WTC11 (cell line): ENCODE data around the gene OGDHL. TPM values are rescaled to one million over a fixed set of nuclear protein-coding genes. Genes with fewer than 3 reads are reported as not detected.

ENCODE experiments used
- ATAC-seq: fragments of 200-7000 bp; cut with Tn5 transposase; 2 replicates; pipeline ENCODE4 v1.10.0; 2021; ENCODE audit warnings: mild to moderate bottlenecking, moderate library complexity
- CTCF ChIA-PET: fragments of 300-600 bp; sonication (Branson Sonifier 250); formaldehyde crosslinking; loops from one replicate; lab custom pipeline; 2021; ENCODE audit warnings: antibody characterized with exemption; lab: Charles Lee
- POLR2A ChIA-PET: fragments of 350-600 bp; sonication (Branson Sonifier 250); formaldehyde crosslinking; loops from one replicate; lab custom pipeline; 2021; ENCODE audit warnings: antibody characterized with exemption; lab: Charles Lee
- DNase-seq: peaks from one replicate; pipeline ENCODE4 v3.0.0; 2021; ENCODE audit warnings: low spot score
- H3K27ac Mint-ChIP-seq: 2 replicates; pipeline ENCODE4 v1.8.0; 2021; ENCODE audit warnings: mixed read lengths
- H3K27me3 Mint-ChIP-seq: 2 replicates; pipeline ENCODE4 v1.8.0; 2021; ENCODE audit warnings: low read depth, mild to moderate bottlenecking, moderate library complexity, mixed read lengths
- H3K36me3 Mint-ChIP-seq: 2 replicates; pipeline ENCODE4 v1.8.0; 2021; ENCODE audit warnings: mixed read lengths
- H3K4me1 Mint-ChIP-seq: 2 replicates; pipeline ENCODE4 v1.8.0; 2022; ENCODE audit warnings: mixed read lengths
- H3K4me3 Mint-ChIP-seq: 2 replicates; pipeline ENCODE4 v1.8.0; 2021; ENCODE audit warnings: mild to moderate bottlenecking, moderate library complexity, mixed read lengths
- H3K9me3 Mint-ChIP-seq: 2 replicates; pipeline ENCODE4 v1.8.0; 2021; ENCODE audit warnings: mixed read lengths
- FOXP1 ChIP-seq: sonication (generic); formaldehyde crosslinking; IDR thresholded peaks from 2 replicates; pipeline ENCODE4 v1.8.0; 2022; ENCODE audit warnings: missing genetic modification reagents, mild to moderate bottlenecking, moderate library complexity, borderline replicate concordance
- NFE2L1 ChIP-seq: sonication (generic); formaldehyde crosslinking; IDR thresholded peaks from 2 replicates; pipeline ENCODE4 v1.8.1; 2023; ENCODE audit warnings: missing genetic modification reagents
- NFYB ChIP-seq: sonication (generic); formaldehyde crosslinking; conservative IDR thresholded peaks from 2 replicates; pipeline ENCODE4 v1.8.0; 2022; ENCODE audit warnings: low read depth, missing genetic modification reagents
- NR2C2 ChIP-seq: sonication (generic); formaldehyde crosslinking; IDR thresholded peaks from 2 replicates; pipeline ENCODE4 v1.8.0; 2022; ENCODE audit warnings: mild to moderate bottlenecking, missing genetic modification reagents
- OVOL2 ChIP-seq: fragments of 250-450 bp; sonication (Bioruptor Pico); IDR thresholded peaks from 2 replicates; pipeline ENCODE4 v1.9.0; 2021; ENCODE audit warnings: mild to moderate bottlenecking, borderline replicate concordance
- RORB ChIP-seq: fragments of 250-450 bp; sonication (Bioruptor Pico); IDR thresholded peaks from 2 replicates; pipeline ENCODE4 v1.9.0; 2021; ENCODE audit warnings: mild to moderate bottlenecking
- SMAD3 ChIP-seq: sonication (generic); formaldehyde crosslinking; IDR thresholded peaks from 2 replicates; pipeline ENCODE4 v1.8.0; 2022; ENCODE audit warnings: missing genetic modification reagents, mild to moderate bottlenecking, borderline replicate concordance
- ZBTB21 ChIP-seq: sonication (generic); formaldehyde crosslinking; IDR thresholded peaks from 2 replicates; pipeline ENCODE4 v1.8.1; 2023; ENCODE audit warnings: mild to moderate bottlenecking, missing genetic modification reagents, borderline replicate concordance
- ZNF121 ChIP-seq: sonication (generic); formaldehyde crosslinking; IDR thresholded peaks from 2 replicates; pipeline ENCODE4 v1.8.0; 2023; ENCODE audit warnings: missing genetic modification reagents
- ZNF317 ChIP-seq: sonication (generic); formaldehyde crosslinking; IDR thresholded peaks from 2 replicates; pipeline ENCODE4 v1.8.1; 2023; ENCODE audit warnings: low read depth, mild to moderate bottlenecking, moderate library complexity, missing genetic modification reagents, borderline replicate concordance
- ZNF396 ChIP-seq: fragments of 250-450 bp; sonication (Bioruptor Pico); IDR thresholded peaks from 2 replicates; pipeline ENCODE4 v1.8.0; 2021; ENCODE audit warnings: mild to moderate bottlenecking, moderate library complexity, borderline replicate concordance
- total RNA-seq: library from RNA; stranded (reverse); gene quantifications from 3 replicates; pipeline ENCODE4 v1.2.3, GENCODE V29; 2021
- TF ChIP-seq, protein P1 (sequence below): fragments of 200-600 bp; IDR thresholded peaks from 2 replicates; pipeline ENCODE4 v1.8.0; 2022; ENCODE audit warnings: antibody characterized with exemption
- TF ChIP-seq, protein P2 (sequence below): sonication (generic); formaldehyde crosslinking; IDR thresholded peaks from 2 replicates; pipeline ENCODE4 v1.8.1; 2022; ENCODE audit warnings: mild to moderate bottlenecking, moderate library complexity, missing genetic modification reagents
- TF ChIP-seq, protein P3 (sequence below): sonication (generic); formaldehyde crosslinking; IDR thresholded peaks from 2 replicates; pipeline ENCODE4 v1.8.1; 2022; ENCODE audit warnings: missing genetic modification reagents, borderline replicate concordance
- TF ChIP-seq, protein P4 (sequence below): sonication (generic); formaldehyde crosslinking; IDR thresholded peaks from 2 replicates; pipeline ENCODE4 v1.8.1; 2023; ENCODE audit warnings: mild to moderate bottlenecking, missing genetic modification reagents
- TF ChIP-seq, protein P5 (sequence below): sonication (generic); formaldehyde crosslinking; IDR thresholded peaks from 2 replicates; pipeline ENCODE4 v1.8.0; 2023; ENCODE audit warnings: missing genetic modification reagents
- TF ChIP-seq, protein P6 (sequence below): fragments of 250-450 bp; sonication (Bioruptor Pico); IDR thresholded peaks from 2 replicates; pipeline ENCODE4 v1.9.0; 2021; ENCODE audit warnings: mild to moderate bottlenecking
- TF ChIP-seq, protein P7 (sequence below): fragments of 250-450 bp; sonication (Bioruptor Pico); IDR thresholded peaks from 2 replicates; pipeline ENCODE4 v1.8.0; 2021; ENCODE audit warnings: mild to moderate bottlenecking

OGDHL gene
- total RNA-seq, 1 experiment from 2014 or later, result 35.1 TPM

DNA sequence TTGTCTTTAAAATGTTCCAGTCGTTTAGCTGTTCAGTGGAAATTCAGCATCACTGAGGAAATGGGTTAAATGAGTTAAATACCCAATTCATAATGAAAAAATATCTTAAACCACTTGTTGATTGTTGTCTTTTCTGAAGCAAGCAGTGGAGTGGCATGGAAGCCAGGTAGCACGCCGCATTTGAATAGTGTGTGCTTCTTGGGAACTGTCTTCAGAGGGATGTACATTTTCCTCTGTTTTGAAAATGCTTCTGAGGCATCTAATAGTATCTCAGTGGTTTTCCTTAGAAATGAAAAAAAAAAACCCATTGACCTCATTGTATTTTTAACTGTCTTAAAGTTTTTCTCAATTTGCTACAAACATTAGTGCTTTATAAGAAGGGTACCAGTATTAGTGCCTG, 54.5 kb downstream of the OGDHL start:
- CTCF ChIA-PET, result interaction anchor here (0.5 kb wide), 1 partner anchor 543 kb away, joined by 3 read pairs; no protein-coding TSS in a partner anchor

DNA sequence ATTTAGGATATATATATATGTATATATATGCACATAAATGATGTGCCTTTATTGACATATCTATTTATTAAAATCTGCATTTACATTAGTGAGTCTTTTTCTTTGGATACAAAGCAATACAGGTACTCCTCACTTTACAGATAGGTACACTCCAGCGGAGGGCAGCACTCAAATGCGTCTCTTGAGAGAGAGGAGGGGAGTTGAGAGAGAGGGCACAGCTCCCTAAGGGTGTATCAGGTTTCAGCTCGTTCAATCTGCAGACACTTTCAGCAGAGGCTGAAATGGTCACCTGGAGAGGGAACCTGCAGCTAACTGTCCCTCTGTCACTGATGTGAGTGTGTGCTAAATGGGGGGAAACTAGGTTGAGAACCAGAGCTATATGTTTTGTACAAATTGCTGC, 61.1 kb downstream of the OGDHL start:
- Mint-ChIP-seq H3K27ac (no peak overlapping the region), H3K9me3 (peaks cover 19% of the 10 kb centered on the region), H3K4me1 (peaks cover 21% of the 10 kb centered on the region), H3K36me3 (peaks cover 5% of the 10 kb centered on the region; the same call in 1 of the 2 replicates), H3K27me3 (peaks cover 56% of the 10 kb centered on the region), H3K4me3 (no peak overlapping the region)
- CTCF ChIA-PET, result interaction anchor here (0.6 to 1.5 kb wide), 15 partner anchors 10 to 130 kb away, joined by 3 to 16 read pairs (median 3); no protein-coding TSS in a partner anchor
- peak; percentile 99 for ATAC-seq
- POLR2A ChIA-PET, result interaction anchor here (0.8 to 1.2 kb wide), 2 partner anchors 9 to 11 kb away, joined by 3 read pairs; no protein-coding TSS in a partner anchor
- peak; percentile 37 for DNase-seq
- TF ChIP-seq, protein P1, sequence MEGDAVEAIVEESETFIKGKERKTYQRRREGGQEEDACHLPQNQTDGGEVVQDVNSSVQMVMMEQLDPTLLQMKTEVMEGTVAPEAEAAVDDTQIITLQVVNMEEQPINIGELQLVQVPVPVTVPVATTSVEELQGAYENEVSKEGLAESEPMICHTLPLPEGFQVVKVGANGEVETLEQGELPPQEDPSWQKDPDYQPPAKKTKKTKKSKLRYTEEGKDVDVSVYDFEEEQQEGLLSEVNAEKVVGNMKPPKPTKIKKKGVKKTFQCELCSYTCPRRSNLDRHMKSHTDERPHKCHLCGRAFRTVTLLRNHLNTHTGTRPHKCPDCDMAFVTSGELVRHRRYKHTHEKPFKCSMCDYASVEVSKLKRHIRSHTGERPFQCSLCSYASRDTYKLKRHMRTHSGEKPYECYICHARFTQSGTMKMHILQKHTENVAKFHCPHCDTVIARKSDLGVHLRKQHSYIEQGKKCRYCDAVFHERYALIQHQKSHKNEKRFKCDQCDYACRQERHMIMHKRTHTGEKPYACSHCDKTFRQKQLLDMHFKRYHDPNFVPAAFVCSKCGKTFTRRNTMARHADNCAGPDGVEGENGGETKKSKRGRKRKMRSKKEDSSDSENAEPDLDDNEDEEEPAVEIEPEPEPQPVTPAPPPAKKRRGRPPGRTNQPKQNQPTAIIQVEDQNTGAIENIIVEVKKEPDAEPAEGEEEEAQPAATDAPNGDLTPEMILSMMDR, result no peak
- TF ChIP-seq, protein P2, sequence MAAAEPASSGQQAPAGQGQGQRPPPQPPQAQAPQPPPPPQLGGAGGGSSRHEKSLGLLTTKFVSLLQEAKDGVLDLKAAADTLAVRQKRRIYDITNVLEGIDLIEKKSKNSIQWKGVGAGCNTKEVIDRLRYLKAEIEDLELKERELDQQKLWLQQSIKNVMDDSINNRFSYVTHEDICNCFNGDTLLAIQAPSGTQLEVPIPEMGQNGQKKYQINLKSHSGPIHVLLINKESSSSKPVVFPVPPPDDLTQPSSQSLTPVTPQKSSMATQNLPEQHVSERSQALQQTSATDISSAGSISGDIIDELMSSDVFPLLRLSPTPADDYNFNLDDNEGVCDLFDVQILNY (CRISPR knock-in tag), result no peak
- TF ChIP-seq SMAD3 (CRISPR knock-in tag), result no peak
- TF ChIP-seq, protein P3, sequence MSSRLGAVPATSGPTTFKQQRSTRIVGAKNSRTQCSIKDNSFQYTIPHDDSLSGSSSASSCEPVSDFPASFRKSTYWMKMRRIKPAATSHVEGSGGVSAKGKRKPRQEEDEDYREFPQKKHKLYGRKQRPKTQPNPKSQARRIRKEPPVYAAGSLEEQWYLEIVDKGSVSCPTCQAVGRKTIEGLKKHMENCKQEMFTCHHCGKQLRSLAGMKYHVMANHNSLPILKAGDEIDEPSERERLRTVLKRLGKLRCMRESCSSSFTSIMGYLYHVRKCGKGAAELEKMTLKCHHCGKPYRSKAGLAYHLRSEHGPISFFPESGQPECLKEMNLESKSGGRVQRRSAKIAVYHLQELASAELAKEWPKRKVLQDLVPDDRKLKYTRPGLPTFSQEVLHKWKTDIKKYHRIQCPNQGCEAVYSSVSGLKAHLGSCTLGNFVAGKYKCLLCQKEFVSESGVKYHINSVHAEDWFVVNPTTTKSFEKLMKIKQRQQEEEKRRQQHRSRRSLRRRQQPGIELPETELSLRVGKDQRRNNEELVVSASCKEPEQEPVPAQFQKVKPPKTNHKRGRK, result no peak

More for the DNA sequence above, 54.5 kb downstream of the OGDHL start:
- Mint-ChIP-seq H3K4me3 (no peak overlapping the region), H3K4me1 (0 out of 2 replicates have a peak, but pooled peaks cover 4% of the 10 kb centered on the region), H3K36me3 (peaks cover 5% of the 10 kb centered on the region; the same call in 1 of the 2 replicates), H3K27me3 (peaks cover 27% of the 10 kb centered on the region), H3K27ac (no peak overlapping the region), H3K9me3 (peaks cover 22% of the 10 kb centered on the region)
- ATAC-seq (no peak), DNase-seq (no peak)
- TF ChIP-seq ZNF396 (CRISPR knock-in tag), result no peak
- TF ChIP-seq ZBTB21 (CRISPR knock-in tag), result no peak
- TF ChIP-seq, protein P4, sequence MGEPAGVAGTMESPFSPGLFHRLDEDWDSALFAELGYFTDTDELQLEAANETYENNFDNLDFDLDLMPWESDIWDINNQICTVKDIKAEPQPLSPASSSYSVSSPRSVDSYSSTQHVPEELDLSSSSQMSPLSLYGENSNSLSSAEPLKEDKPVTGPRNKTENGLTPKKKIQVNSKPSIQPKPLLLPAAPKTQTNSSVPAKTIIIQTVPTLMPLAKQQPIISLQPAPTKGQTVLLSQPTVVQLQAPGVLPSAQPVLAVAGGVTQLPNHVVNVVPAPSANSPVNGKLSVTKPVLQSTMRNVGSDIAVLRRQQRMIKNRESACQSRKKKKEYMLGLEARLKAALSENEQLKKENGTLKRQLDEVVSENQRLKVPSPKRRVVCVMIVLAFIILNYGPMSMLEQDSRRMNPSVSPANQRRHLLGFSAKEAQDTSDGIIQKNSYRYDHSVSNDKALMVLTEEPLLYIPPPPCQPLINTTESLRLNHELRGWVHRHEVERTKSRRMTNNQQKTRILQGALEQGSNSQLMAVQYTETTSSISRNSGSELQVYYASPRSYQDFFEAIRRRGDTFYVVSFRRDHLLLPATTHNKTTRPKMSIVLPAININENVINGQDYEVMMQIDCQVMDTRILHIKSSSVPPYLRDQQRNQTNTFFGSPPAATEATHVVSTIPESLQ (CRISPR knock-in tag), result no peak
- no peak for TF ChIP-seq FOXP1
- POLR2A ChIA-PET, result no interaction called here

DNA sequence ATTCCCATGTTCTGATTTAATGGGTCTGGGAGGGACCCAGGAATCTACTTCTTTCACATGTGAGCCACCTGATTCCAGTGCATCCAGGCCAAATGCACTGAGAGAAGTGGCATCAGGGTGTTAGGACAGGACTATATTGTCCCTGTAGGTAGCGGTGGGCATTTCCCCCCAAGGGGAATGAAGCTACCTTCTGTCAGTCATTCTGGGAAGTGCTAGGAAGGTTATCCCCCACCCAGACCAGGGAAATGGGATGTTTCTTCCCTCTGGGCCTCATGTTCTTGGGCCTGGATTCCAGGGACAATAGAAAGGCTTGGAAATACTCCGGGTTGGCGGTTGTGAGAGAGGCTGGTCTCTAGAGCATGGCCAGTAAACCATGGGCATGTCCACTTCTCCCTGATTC, 61.9 kb downstream of the OGDHL start:
- no peak for ATAC-seq
- peaks cover 2% of the 10 kb centered on the region; the same call in 1 of the 2 replicates for H3K36me3 Mint-ChIP-seq
- no peak for TF ChIP-seq OVOL2 (CRISPR knock-in tag)
- TF ChIP-seq, protein P5, sequence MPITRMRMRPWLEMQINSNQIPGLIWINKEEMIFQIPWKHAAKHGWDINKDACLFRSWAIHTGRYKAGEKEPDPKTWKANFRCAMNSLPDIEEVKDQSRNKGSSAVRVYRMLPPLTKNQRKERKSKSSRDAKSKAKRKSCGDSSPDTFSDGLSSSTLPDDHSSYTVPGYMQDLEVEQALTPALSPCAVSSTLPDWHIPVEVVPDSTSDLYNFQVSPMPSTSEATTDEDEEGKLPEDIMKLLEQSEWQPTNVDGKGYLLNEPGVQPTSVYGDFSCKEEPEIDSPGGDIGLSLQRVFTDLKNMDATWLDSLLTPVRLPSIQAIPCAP, result no peak
- TF ChIP-seq, protein P6, sequence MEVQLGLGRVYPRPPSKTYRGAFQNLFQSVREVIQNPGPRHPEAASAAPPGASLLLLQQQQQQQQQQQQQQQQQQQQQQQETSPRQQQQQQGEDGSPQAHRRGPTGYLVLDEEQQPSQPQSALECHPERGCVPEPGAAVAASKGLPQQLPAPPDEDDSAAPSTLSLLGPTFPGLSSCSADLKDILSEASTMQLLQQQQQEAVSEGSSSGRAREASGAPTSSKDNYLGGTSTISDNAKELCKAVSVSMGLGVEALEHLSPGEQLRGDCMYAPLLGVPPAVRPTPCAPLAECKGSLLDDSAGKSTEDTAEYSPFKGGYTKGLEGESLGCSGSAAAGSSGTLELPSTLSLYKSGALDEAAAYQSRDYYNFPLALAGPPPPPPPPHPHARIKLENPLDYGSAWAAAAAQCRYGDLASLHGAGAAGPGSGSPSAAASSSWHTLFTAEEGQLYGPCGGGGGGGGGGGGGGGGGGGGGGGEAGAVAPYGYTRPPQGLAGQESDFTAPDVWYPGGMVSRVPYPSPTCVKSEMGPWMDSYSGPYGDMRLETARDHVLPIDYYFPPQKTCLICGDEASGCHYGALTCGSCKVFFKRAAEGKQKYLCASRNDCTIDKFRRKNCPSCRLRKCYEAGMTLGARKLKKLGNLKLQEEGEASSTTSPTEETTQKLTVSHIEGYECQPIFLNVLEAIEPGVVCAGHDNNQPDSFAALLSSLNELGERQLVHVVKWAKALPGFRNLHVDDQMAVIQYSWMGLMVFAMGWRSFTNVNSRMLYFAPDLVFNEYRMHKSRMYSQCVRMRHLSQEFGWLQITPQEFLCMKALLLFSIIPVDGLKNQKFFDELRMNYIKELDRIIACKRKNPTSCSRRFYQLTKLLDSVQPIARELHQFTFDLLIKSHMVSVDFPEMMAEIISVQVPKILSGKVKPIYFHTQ (CRISPR knock-in tag), result no peak
- TF ChIP-seq NFE2L1 (CRISPR knock-in tag), result no peak
- TF ChIP-seq ZNF121 (CRISPR knock-in tag), result no peak
- TF ChIP-seq, protein P3, result no peak
- TF ChIP-seq ZNF317 (CRISPR knock-in tag), result no peak
- TF ChIP-seq NFYB (CRISPR knock-in tag), result no peak
- TF ChIP-seq RORB (CRISPR knock-in tag), result no peak
- TF ChIP-seq NR2C2, result no peak
- TF ChIP-seq, protein P7, sequence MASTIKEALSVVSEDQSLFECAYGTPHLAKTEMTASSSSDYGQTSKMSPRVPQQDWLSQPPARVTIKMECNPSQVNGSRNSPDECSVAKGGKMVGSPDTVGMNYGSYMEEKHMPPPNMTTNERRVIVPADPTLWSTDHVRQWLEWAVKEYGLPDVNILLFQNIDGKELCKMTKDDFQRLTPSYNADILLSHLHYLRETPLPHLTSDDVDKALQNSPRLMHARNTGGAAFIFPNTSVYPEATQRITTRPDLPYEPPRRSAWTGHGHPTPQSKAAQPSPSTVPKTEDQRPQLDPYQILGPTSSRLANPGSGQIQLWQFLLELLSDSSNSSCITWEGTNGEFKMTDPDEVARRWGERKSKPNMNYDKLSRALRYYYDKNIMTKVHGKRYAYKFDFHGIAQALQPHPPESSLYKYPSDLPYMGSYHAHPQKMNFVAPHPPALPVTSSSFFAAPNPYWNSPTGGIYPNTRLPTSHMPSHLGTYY (CRISPR knock-in tag), result no peak
- ChIA-PET CTCF (interaction anchor here (1.4 to 2.0 kb wide), 2 partner anchors 78 to 107 kb away, joined by 3 to 5 read pairs; no protein-coding TSS in a partner anchor), POLR2A (interaction anchor here (0.6 kb wide), 1 partner anchor 12 kb away, joined by 3 read pairs; no protein-coding TSS in a partner anchor)
- H3K4me3 Mint-ChIP-seq, result no peak overlapping the region
- peaks cover 21% of the 10 kb centered on the region for H3K4me1 Mint-ChIP-seq
- no peak overlapping the region for H3K27ac Mint-ChIP-seq
- H3K27me3 Mint-ChIP-seq, result peaks cover 56% of the 10 kb centered on the region
- H3K9me3 Mint-ChIP-seq, result peaks cover 11% of the 10 kb centered on the region
- no peak for DNase-seq
